ENCODE results near the gene SH3PXD2B.

The SH3PXD2B gene

DNA sequence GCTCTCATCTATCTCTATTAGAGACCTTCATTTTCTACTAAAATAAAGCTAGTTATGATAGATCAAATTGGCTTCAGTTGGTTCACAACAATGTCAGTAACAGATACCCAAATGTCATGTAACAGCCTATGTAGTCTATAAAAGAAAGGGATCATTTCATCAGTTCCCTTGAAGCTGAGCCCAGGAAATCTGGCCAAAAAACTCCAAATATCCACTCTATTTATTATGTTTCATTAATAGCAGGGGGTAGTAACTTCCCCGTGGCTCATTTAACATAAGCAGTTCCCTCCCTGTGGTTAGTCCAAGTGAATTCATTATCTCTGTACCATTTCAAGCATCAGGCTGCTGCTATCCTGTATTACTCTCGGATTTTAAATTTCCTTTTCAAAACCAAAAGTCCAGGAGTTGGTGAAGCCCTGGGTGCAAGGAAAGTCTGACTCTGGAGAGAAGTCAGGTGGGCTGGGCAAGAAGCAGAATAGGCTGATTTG is 66.0 kb downstream of the SH3PXD2B start:
- no peak overlapping the region for H3K27ac ChIP-seq (ENCODE audit: low read depth, low read length, poor library complexity, severe bottlenecking)
- H3K4me1 ChIP-seq (ENCODE audit: insufficient read depth, low read length, severe bottlenecking) = no peaks in the 10 kb centered on the region
- H3K9ac ChIP-seq (ENCODE audit: low read length) = no peak overlapping the region
- TF ChIP-seq EZH2 (IDR thresholded peaks at IDR 0.05; ENCODE audit: borderline replicate concordance, low read length) = no peak
- TF ChIP-seq, protein P1, sequence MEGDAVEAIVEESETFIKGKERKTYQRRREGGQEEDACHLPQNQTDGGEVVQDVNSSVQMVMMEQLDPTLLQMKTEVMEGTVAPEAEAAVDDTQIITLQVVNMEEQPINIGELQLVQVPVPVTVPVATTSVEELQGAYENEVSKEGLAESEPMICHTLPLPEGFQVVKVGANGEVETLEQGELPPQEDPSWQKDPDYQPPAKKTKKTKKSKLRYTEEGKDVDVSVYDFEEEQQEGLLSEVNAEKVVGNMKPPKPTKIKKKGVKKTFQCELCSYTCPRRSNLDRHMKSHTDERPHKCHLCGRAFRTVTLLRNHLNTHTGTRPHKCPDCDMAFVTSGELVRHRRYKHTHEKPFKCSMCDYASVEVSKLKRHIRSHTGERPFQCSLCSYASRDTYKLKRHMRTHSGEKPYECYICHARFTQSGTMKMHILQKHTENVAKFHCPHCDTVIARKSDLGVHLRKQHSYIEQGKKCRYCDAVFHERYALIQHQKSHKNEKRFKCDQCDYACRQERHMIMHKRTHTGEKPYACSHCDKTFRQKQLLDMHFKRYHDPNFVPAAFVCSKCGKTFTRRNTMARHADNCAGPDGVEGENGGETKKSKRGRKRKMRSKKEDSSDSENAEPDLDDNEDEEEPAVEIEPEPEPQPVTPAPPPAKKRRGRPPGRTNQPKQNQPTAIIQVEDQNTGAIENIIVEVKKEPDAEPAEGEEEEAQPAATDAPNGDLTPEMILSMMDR (IDR thresholded peaks at IDR 0.05; ENCODE audit: low read length) = no peak
- no peaks in the 10 kb centered on the region for H4K20me1 ChIP-seq (ENCODE audit: insufficient read depth, low read length)
- peaks cover 7% of the 10 kb centered on the region for H3K27me3 ChIP-seq (ENCODE audit: insufficient read depth, low read length)
- H3K4me3 ChIP-seq (ENCODE audit: low read depth, low read length, poor library complexity, severe bottlenecking) = no peak overlapping the region
- H3K36me3 ChIP-seq (ENCODE audit: insufficient read depth, low read length) = no peaks in the 10 kb centered on the region
- no peaks in the 10 kb centered on the region for H3K9me3 ChIP-seq (ENCODE audit: low read length)
- H3K79me2 ChIP-seq (ENCODE audit: insufficient read depth, low read length) = no peaks in the 10 kb centered on the region
- H3K9me2 ChIP-seq (ENCODE audit: low read depth, low read length) = no peaks in the 10 kb centered on the region
- no peaks in the 10 kb centered on the region for H3F3A ChIP-seq (ENCODE audit: insufficient read depth, low read length)
- no peak overlapping the region for H2AFZ ChIP-seq (ENCODE audit: low read length)
- H3K4me2 ChIP-seq (ENCODE audit: low read length) = no peak overlapping the region

DNA sequence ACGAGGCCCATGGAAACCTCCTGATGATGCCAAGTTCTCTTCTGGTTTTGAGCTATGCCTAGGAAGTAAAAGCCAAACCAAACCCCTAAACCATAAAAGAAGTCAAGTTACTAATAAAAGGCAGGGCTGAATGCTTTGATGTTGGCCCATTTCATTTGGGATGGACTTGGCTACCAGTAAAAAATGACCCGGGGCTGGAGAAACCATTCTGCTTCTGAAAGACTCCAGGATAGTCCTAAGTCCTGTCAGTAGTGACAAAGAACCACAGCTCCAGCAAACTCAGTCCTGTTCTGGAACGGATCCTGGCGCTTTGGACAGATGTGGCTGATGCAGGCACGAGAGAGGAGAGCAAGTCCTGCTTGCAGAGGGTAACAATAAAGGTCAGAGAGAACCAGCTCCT is 68.6 kb downstream of the SH3PXD2B start:
- Histone ChIP-seq H3K27me3 (ENCODE audit: insufficient read depth, low read length) (peaks cover 7% of the 10 kb centered on the region), H2AFZ (ENCODE audit: low read length) (no peak overlapping the region), H3K4me1 (ENCODE audit: insufficient read depth, low read length, severe bottlenecking) (no peaks in the 10 kb centered on the region), H3K36me3 (ENCODE audit: insufficient read depth, low read length) (no peaks in the 10 kb centered on the region), H3K4me2 (ENCODE audit: low read length) (no peak overlapping the region), H4K20me1 (ENCODE audit: insufficient read depth, low read length) (no peaks in the 10 kb centered on the region), H3K27ac (ENCODE audit: low read depth, low read length, poor library complexity, severe bottlenecking) (no peak overlapping the region), H3K9me3 (ENCODE audit: low read length) (no peaks in the 10 kb centered on the region), H3K9ac (ENCODE audit: low read length) (no peak overlapping the region), H3F3A (ENCODE audit: insufficient read depth, low read length) (no peaks in the 10 kb centered on the region), H3K9me2 (ENCODE audit: low read depth, low read length) (no peaks in the 10 kb centered on the region), H3K79me2 (ENCODE audit: insufficient read depth, low read length) (no peaks in the 10 kb centered on the region), H3K4me3 (ENCODE audit: low read depth, low read length, poor library complexity, severe bottlenecking) (no peak overlapping the region)
- TF ChIP-seq, protein P1 (IDR thresholded peaks at IDR 0.05; ENCODE audit: low read length) = no peak
- TF ChIP-seq EZH2 (IDR thresholded peaks at IDR 0.05; ENCODE audit: borderline replicate concordance, low read length) = no peak

DNA sequence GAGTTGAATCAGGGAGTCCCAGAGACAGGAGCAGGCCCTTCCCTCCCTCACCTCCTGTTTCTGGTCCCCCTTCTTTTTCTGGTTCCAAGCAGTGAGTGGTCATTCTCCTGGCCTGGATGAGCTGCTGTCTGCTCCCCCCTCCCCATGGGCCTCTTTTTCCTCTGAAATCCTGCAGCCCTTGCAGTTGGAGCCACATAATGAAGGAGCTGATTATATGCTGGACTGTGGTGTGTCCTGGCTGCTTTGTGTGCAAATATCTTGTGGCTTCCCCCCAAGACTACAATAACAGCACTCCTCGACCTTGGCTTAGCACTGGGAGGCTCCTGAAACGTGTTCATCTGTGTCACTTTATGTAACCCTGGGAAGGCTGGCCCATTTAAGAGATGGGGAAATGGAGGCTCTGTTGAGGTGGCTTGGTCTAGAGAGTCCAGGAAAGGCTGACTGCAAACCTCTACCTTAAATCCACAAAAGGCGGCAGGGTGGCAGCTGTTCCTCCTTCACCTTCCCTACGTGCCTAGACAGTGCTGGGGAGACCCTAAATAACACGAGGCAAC is 69.2 kb downstream of the SH3PXD2B start:
- H3K4me3 ChIP-seq (ENCODE audit: low read depth, low read length, poor library complexity, severe bottlenecking) = no peak overlapping the region
- no peaks in the 10 kb centered on the region for H3K36me3 ChIP-seq (ENCODE audit: insufficient read depth, low read length)
- H3K4me2 ChIP-seq (ENCODE audit: low read length) = no peak overlapping the region
- H3K79me2 ChIP-seq (ENCODE audit: insufficient read depth, low read length) = no peaks in the 10 kb centered on the region
- no peak overlapping the region for H3K9ac ChIP-seq (ENCODE audit: low read length)
- no peak overlapping the region for H3K27ac ChIP-seq (ENCODE audit: low read depth, low read length, poor library complexity, severe bottlenecking)
- no peaks in the 10 kb centered on the region for H3K9me3 ChIP-seq (ENCODE audit: low read length)
- no peaks in the 10 kb centered on the region for H3K9me2 ChIP-seq (ENCODE audit: low read depth, low read length)
- H4K20me1 ChIP-seq (ENCODE audit: insufficient read depth, low read length) = no peaks in the 10 kb centered on the region
- H3K27me3 ChIP-seq (ENCODE audit: insufficient read depth, low read length) = peaks cover 7% of the 10 kb centered on the region
- no peak for TF ChIP-seq EZH2 (IDR thresholded peaks at IDR 0.05; ENCODE audit: borderline replicate concordance, low read length)
- TF ChIP-seq, protein P1 (IDR thresholded peaks at IDR 0.05; ENCODE audit: low read length) = no peak
- H3K4me1 ChIP-seq (ENCODE audit: insufficient read depth, low read length, severe bottlenecking) = no peaks in the 10 kb centered on the region
- H3F3A ChIP-seq (ENCODE audit: insufficient read depth, low read length) = no peaks in the 10 kb centered on the region
- no peak overlapping the region for H2AFZ ChIP-seq (ENCODE audit: low read length)

All from OCI-LY1 (cell line).